ENCODE results near the gene TLE5.

GRCh38 chr19:3038214-3038613 is 24.1 kb downstream of the TLE5 start:
- TF ChIP-seq CTCF (IDR thresholded peaks at IDR 0.05) (no peak), POLR2A (IDR thresholded peaks at IDR 0.05) (no peak)
